ENCODE measurements around the gene AGXT.

DNA sequence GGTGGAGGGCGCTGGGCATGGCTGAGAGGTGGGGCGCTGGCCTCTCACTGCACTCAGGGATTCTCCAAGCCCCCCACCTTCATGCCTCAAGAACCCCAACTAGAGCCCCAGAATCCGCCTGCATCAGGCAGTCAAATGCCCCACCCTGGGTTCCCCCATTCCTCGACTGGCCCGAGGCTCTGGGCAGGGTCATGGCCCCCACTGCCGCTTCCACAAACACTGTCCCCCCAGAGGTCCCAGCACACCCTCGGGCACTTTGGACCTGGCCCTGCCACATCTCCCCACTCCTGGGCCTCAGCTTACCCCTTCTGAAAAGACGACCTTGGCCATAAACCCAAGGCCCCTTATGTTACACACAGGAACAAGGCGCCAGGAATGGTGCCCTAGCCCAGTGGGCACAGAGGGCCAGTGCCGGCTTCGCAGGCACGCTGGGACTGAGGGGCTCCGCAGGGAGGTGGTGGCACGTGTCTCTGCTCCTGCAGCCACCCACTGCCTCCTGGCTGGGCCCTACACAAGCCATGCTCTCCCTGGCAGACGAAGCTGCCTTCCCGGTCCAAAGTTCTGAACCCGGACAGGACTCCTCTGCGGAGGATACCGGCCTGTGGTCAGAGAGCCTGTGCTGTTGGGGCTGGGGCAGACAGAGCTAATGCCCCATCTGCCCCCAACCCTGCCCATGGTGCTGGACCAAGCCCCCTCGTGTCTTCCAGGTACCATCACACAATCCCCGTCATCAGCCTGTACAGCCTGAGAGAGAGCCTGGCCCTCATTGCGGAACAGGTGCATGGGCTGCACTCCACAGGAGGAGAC, 6.8 kb downstream of the AGXT start:
- TF ChIP-seq, protein P1, sequence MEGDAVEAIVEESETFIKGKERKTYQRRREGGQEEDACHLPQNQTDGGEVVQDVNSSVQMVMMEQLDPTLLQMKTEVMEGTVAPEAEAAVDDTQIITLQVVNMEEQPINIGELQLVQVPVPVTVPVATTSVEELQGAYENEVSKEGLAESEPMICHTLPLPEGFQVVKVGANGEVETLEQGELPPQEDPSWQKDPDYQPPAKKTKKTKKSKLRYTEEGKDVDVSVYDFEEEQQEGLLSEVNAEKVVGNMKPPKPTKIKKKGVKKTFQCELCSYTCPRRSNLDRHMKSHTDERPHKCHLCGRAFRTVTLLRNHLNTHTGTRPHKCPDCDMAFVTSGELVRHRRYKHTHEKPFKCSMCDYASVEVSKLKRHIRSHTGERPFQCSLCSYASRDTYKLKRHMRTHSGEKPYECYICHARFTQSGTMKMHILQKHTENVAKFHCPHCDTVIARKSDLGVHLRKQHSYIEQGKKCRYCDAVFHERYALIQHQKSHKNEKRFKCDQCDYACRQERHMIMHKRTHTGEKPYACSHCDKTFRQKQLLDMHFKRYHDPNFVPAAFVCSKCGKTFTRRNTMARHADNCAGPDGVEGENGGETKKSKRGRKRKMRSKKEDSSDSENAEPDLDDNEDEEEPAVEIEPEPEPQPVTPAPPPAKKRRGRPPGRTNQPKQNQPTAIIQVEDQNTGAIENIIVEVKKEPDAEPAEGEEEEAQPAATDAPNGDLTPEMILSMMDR (IDR thresholded peaks at IDR 0.05; ENCODE audit: low read depth, low read length) = no peak
- no peak for TF ChIP-seq EZH2phosphoT487 (IDR thresholded peaks at IDR 0.05; ENCODE audit: low read depth)
